SK-N-MC (cell line): ENCODE measurements around the gene SLC25A24.
"Not testable (repeated sequence)": the region's sequence is repeated elsewhere in the genome, so short reads cannot be mapped to it uniquely, and the experiment has no call there.

Experiments
- DNase-seq: peaks from one replicate; pipeline ENCODE4 v3.0.0-alpha.2; 2011; ENCODE audit warnings: low read depth, low spot score
- H3K27ac ChIP-seq: fragments of 200-600 bp; sonication (generic); 2 replicates; pipeline ENCODE4 v1.5.1; 2016; ENCODE audit warnings: mixed run types
- H3K36me3 ChIP-seq: fragments of 200-600 bp; sonication (generic); 2 replicates; pipeline ENCODE4 v1.6.1; 2017; ENCODE audit warnings: antibody characterized with exemption, low read length, mixed read lengths; ENCODE audit not compliant: insufficient read depth
- H3K4me3 ChIP-seq: fragments of 200-600 bp; sonication (generic); 2 replicates; pipeline ENCODE4 v1.5.1; 2016
- H3K9ac ChIP-seq: fragments of 200-600 bp; sonication (generic); 2 replicates; pipeline ENCODE4 v1.8.0; 2017; ENCODE audit warnings: mixed run types, mixed read lengths; ENCODE audit not compliant: insufficient read length
- H3K9me3 ChIP-seq: fragments of 200-600 bp; sonication (generic); 2 replicates; pipeline ENCODE4 v1.6.1; 2017; ENCODE audit warnings: low read depth, mild to moderate bottlenecking, antibody characterized with exemption, low read length, moderate library complexity, mixed read lengths
- EZH2 ChIP-seq: fragments of 200-600 bp; sonication (generic); IDR thresholded peaks from one replicate; pipeline ENCODE4 v1.6.1; 2017; ENCODE audit warnings: antibody characterized with exemption
- FOXP2 ChIP-seq: optimal IDR thresholded peaks from 2 replicates; pipeline ENCODE3; 2011; ENCODE audit warnings: mild to moderate bottlenecking, moderate library complexity; ENCODE audit not compliant: insufficient read depth; ENCODE audit errors: extremely low read length, control extremely low read depth
- POLR2AphosphoS5 ChIP-seq: IDR thresholded peaks from 2 replicates; pipeline ENCODE4 v1.6.1; 2012; ENCODE audit warnings: mild to moderate bottlenecking, low read depth, low read length, borderline replicate concordance

Gene SLC25A24

DNA sequence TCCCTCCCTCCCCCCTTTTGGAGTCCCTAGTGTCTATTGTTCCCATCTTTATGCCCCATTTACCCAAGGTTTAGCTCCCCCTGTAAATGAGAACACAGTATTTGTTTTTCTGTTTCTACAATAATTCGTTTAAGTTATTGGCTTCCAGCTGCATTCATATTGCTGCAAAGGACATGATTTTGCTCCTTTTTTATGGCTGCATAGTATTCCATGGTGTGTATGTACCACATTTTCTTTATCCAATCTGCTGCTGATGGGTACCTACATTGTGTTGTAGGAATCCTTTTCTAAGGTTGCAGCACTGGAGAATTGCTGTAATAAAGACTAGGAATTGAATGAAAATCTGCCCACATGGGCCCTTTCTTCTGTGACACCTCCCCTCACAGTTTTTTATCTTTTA lies 6.8 kb downstream of the SLC25A24 start:
- TF ChIP-seq POLR2AphosphoS5 (no peak), EZH2 (no peak), FOXP2 (no peak)
- Histone ChIP-seq H3K4me3 (no peak overlapping the region), H3K36me3 (peaks cover 69% of the 10 kb centered on the region), H3K27ac (no peak overlapping the region), H3K9ac (no peak overlapping the region), H3K9me3 (peaks cover 22% of the 10 kb centered on the region)
- DNase-seq = no peak

DNA sequence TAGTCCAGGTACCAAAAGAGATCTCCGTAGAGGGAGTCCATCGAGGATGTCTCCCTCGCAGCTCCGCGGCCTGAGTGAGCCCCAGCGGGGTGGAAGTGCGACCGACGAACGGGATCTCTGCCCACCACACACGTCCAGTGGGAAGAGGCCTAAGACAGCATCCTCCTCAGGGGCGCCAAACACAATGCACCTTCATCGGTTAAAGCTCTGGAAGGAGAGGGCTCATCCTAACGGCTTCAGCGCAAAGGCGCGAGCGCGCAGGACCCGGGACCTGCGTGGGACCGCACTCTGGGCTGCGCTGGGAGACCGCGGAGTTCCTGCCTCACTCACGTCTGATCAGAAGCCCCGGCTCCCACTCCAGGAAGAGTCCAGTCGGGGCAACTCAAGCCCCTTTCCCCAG lies 7.6 kb downstream of the SLC25A24 start:
- peaks cover 22% of the 10 kb centered on the region for H3K9me3 ChIP-seq
- H3K4me3 ChIP-seq = no peak overlapping the region
- no peak for DNase-seq
- H3K27ac ChIP-seq = no peak overlapping the region
- no peak overlapping the region for H3K9ac ChIP-seq
- TF ChIP-seq EZH2 = no peak
- TF ChIP-seq POLR2AphosphoS5 = no peak
- no peak for TF ChIP-seq FOXP2
- peaks cover 68% of the 10 kb centered on the region for H3K36me3 ChIP-seq

DNA sequence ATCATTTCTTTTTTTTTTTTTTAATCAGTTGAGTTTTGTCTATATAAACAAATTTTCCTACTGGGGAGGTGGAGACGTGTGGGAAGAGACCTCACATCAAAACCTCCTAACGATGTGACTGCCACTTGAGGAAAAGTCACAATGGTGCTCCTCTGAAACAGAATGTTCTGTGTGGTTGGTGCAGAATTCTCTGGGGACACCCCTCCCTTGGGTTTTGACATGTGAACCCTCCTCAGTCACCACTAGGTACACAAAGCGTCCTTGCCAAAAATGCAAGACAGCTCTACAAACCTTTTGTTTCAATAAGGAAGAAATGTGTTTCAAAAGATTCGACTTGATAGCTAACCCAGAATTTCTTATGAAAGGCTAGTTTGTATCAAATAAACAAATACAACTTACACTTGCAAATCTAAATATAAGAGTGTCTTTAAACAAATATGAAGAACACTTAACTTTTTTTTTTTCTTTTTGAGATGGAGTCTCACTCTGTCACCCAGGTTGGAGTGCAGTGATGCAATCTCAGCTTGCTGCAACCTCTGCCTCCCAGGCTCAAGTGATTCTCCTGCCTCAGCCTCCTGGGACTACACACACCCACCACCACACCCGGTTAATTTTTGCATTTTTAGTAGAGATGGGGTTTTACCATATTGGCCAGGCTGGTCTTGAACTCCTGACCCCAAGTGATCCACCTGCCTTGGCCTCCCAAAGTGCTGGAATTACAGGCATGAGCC lies 9.3 kb downstream of the SLC25A24 start:
- Histone ChIP-seq H3K36me3 (peaks cover 62% of the 10 kb centered on the region), H3K9me3 (peaks cover 16% of the 10 kb centered on the region), H3K9ac (no peak overlapping the region), H3K4me3 (no peak overlapping the region), H3K27ac (no peak overlapping the region)
- TF ChIP-seq EZH2 (no peak), FOXP2 (no peak), POLR2AphosphoS5 (no peak)
- no peak for DNase-seq

DNA sequence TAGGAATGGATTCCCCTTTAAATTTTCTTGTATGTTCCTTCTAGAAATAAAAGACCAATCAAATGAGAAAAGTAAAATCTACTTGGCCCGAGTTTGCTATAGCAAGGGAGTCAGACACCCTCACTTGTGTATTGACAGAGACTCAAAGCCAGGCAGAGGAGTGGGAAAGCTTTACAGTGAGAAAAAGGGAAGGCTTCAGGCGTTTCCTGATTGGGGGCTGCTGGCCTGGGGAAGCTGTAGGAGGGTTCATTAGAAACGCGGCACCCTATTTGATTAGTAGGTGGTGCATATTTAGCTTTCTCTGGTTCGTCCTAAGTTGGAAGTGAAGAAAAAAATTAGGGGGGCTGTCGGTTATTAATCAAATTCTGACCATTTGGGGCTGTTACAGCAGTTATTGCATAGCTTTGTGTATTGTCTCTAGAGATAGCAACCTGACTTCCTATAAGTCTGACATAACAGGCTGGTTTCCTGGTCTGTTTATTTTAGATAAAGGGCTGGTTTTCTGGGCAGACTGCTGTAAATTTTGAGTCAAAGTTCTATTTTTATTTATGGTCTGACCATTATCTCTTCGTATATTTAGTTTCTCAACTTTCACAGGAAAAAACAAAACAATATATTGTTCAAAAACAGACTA lies 10.0 kb downstream of the SLC25A24 start:
- TF ChIP-seq EZH2 (no peak), POLR2AphosphoS5 (no peak), FOXP2 (no peak)
- Histone ChIP-seq H3K9ac (no peak overlapping the region), H3K36me3 (peaks cover 62% of the 10 kb centered on the region), H3K9me3 (peaks cover 14% of the 10 kb centered on the region), H3K27ac (no peak overlapping the region), H3K4me3 (no peak overlapping the region)
- DNase-seq = no peak

DNA sequence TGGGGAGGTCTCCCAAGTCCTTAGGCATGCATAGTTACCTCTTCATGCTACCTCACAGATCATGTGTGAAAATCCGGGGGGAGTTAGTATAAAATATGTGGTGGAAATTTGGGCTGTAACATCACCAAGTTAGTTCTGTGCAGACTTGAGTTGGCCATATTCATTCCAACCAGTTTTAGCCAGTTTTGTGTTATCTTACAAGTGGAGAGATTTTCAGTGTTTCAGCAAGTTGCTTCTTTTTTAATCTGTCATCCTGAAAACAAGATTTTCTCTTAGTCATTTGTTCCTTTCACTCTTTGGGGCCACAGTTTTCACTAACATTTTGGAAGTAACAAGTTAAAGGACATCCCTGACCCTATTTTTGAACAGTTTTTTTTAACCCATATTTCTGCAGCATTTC lies 11.3 kb downstream of the SLC25A24 start:
- DNase-seq = no peak
- TF ChIP-seq EZH2 = no peak
- no peak for TF ChIP-seq FOXP2
- TF ChIP-seq POLR2AphosphoS5 = no peak
- H3K36me3 ChIP-seq = peaks cover 62% of the 10 kb centered on the region
- H3K4me3 ChIP-seq = no peak overlapping the region
- H3K9ac ChIP-seq = no peak overlapping the region
- peaks cover 13% of the 10 kb centered on the region; the same call in 1 of the 2 replicates for H3K9me3 ChIP-seq
- no peak overlapping the region for H3K27ac ChIP-seq

DNA sequence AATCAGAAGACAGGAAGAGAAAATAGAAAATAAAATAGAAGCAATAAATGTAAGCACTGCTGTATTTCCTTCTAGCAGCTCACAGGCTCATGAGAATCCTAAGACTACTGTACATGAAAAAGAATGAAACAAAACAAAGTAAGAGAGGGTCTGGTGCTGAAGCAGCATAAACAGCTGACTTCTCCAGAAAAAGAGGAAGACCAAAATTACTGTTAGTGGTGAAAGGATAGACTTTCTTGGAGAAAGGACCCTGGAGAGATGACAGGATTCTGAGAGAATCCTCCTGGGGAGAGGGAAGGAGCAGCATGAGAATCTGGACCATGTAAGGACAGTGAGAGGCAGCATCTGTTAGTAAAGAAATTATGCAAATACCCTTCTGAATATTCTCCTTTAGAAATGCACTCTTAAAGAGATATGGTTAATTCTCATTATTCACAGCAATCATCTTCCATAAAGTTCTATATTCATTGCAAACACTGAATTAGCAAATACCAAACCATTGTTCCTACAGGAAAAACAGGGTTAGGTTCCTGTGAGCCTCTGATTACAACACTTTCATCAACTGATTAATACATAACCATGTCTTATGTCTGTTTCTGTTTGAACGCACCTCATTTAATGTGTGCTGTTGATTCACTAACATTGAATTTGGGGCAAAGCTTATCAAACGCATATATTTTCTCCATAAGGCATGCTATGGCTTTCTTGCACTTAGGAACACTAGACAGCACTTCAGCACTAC lies 17.0 kb downstream of the SLC25A24 start:
- Histone ChIP-seq H3K9ac (no peak overlapping the region), H3K36me3 (peaks cover 91% of the 10 kb centered on the region), H3K4me3 (no peak overlapping the region), H3K9me3 (peaks cover 14% of the 10 kb centered on the region; the same call in 1 of the 2 replicates), H3K27ac (no peak overlapping the region)
- DNase-seq = no peak
- TF ChIP-seq POLR2AphosphoS5 = no peak
- no peak for TF ChIP-seq FOXP2
- TF ChIP-seq EZH2 = no peak

DNA sequence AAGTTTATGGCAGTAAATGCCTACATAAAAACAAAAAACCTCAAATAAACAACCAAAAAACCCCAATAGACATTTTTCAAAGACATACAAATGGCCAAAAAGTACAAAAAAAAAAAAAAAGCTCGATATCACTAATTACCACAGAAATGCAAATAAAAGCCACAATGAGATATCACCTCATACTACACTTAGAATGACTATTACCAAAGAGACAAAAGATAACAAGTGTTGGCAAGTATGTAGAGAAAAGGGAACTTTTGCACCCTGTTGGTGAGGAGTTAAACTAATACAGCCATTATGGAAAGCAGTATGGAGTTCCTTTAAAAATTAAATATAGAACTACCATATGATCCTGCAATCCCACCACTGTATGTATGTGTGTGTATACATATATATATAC lies 21.1 kb downstream of the SLC25A24 start:
- no peak overlapping the region for H3K4me3 ChIP-seq
- TF ChIP-seq POLR2AphosphoS5 (no peak), FOXP2 (no peak), EZH2 (no peak)
- peaks cover 97% of the 10 kb centered on the region for H3K36me3 ChIP-seq
- DNase-seq = no peak
- peaks cover 19% of the 10 kb centered on the region for H3K9me3 ChIP-seq
- no peak overlapping the region for H3K9ac ChIP-seq
- no peak overlapping the region for H3K27ac ChIP-seq

DNA sequence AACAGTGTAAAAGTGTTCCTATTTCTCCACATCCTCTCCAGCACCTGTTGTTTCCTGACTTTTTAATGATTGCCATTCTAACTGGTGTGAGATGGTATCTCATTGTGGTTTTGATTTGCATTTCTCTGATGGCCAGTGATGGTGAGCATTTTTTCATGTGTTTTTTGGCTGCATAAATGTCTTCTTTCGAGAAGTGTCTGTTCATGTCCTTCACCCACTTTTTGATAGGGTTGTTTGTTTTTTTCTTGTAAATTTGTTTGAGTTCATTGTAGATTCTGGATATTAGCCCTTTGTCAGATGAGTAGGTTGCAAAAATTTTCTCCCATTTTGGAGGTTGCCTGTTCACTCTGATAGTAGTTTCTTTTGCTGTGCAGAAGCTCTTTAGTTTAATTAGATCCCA lies 37.7 kb downstream of the SLC25A24 start:
- peaks cover 19% of the 10 kb centered on the region for H3K36me3 ChIP-seq
- H3K9me3 ChIP-seq, H3K9ac ChIP-seq, DNase-seq, H3K27ac ChIP-seq, H3K4me3 ChIP-seq: not testable (repeated sequence)

DNA sequence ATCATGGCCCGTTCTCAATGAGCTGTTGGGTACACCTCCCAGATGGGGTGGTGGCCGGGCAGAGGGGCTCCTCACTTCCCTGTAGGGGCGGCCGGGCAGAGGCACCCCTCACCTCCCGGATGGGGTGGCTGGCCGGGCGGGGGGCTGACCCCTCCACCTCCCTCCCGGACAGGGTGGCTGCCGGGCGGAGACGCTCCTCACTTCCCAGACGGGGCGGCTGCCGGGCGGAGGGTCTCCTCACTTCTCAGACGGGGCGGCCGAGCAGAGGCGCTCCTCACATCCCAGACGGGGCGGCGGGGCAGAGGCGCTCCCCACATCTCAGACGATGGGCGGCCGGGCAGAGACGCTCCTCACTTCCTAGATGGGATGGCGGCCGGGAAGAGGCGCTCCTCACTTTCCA lies 40.2 kb downstream of the SLC25A24 start:
- not testable (repeated sequence) for H3K4me3 ChIP-seq, H3K9me3 ChIP-seq, H3K27ac ChIP-seq, H3K9ac ChIP-seq, DNase-seq
- H3K36me3 ChIP-seq = peaks cover 41% of the 10 kb centered on the region
